Right cardiac atrium (tissue), 5 donors: ENCODE data around the gene UGGT2. TPM values are rescaled to one million over a fixed set of nuclear protein-coding genes. Genes with fewer than 3 reads are reported as not detected.

Source experiments
- ATAC-seq, 2 donors: fragments of 200-7000 bp; cut with Tn5 transposase; one replicate each; pipeline versions ENCODE4 v1.8.0 to v1.9.1; 2020; ENCODE audit warnings: moderate library complexity in 2 of 2, mild to moderate bottlenecking in 1 of 2
- DNase-seq, 3 donors: peaks; one replicate each; pipeline ENCODE4 v3.0.0-alpha.2; 2020
- H3K27ac ChIP-seq: one replicate; pipeline ENCODE4 v1.5.1; 2013; ENCODE audit warnings: mild to moderate bottlenecking, low read length, control low read depth, moderate library complexity
- H3K27me3 ChIP-seq: one replicate; pipeline ENCODE4 v1.6.1; 2013; ENCODE audit not compliant: control insufficient read depth, insufficient read depth
- H3K4me1 ChIP-seq: one replicate; pipeline ENCODE4 v1.6.1; 2013; ENCODE audit warnings: low read length; ENCODE audit not compliant: control insufficient read depth, insufficient read depth
- H3K4me3 ChIP-seq: one replicate; pipeline ENCODE4 v1.5.1; 2013; ENCODE audit warnings: low read length, control low read depth
- H3K9me3 ChIP-seq: one replicate; pipeline ENCODE4 v1.6.1; 2013; ENCODE audit warnings: low read length; ENCODE audit not compliant: control insufficient read depth
- WGBS: extraction: QIAGEN DNeasy Blood & Tissue Kit; methylation state at CpG from one replicate; pipeline ENCODE4 v1.1.7; 2013; 5-methylcytosine and 5-hydroxymethylcytosine counted together
- intact Hi-C, 4 donors: fragments of 100-400 bp; cut with DNase I; formaldehyde crosslinking; loops; one replicate each; pipeline versions ENCODE4 v1.11.0 to v1.14.0; 2022 to 2023
- long read RNA-seq, 4 donors: library from polyadenylated mRNA; unstranded; transcript quantifications; one replicate each; pipeline ENCODE4 v2.0.0, GENCODE V29; 2020 to 2021
- polyA plus RNA-seq: library from polyadenylated mRNA; stranded (reverse); fragments of 200-250 nt; gene quantifications from one replicate; pipeline ENCODE4 v1.2.3, GENCODE V29; 2013
- total RNA-seq, 4 donors: library from RNA; stranded (reverse); fragmentation: NEBNext Ultra II Directional; extraction: Animal tissue kit (Norgen Biotek cat#: 25700); gene quantifications; one replicate each; pipeline ENCODE4 v1.2.1, GENCODE V29; 2021
- donor health status: healthy with polysubstance abuse.
- donor health status: DM: no; HTN: yes; CAD: no.
- donor health status: DM: no; HTN: no; CAD: no.
- donor health status: DM: no; HTN: yes; CAD: no; lungs with severe emphysema.
- donor health status: DM: yes; HTN: yes; CAD: no.

UGGT2 gene
- total RNA-seq (10 to 100 TPM; 16.8 to 33.4 (median 21.4) TPM), polyA plus RNA-seq (7.6 TPM)
- long read RNA-seq, donor 1, full-length matches to known transcripts = 2 of 17 reads
- long read RNA-seq, donor 1, partial matches to known transcripts = 6 of 17 reads
- long read RNA-seq, donor 1, other reads (novel, unspliced or antisense) = 9 of 17 reads
- long read RNA-seq, donor 2, full-length matches to known transcripts = 2 of 3 reads
- long read RNA-seq, donor 2, partial matches to known transcripts = 1 of 3 reads
- long read RNA-seq, donor 2, other reads (novel, unspliced or antisense) = 0 of 3 reads
- long read RNA-seq, donor 3, full-length matches to known transcripts = 8 of 38 reads
- long read RNA-seq, donor 3, partial matches to known transcripts = 19 of 38 reads
- long read RNA-seq, donor 3, other reads (novel, unspliced or antisense) = 11 of 38 reads
- long read RNA-seq, donor 4, partial matches to known transcripts = 0 of 1 reads
- long read RNA-seq, donor 4, other reads (novel, unspliced or antisense) = 0 of 1 reads

GRCh38 chr13:96053003-96053703 is at the start of gene UGGT2:
TSS of gene UGGT2 (minus strand) at chr13:96053401. CDS start at chr13:96053312, 89 bp downstream.
- peak within 1 kb of the TSS; percentile 40 for H3K27ac ChIP-seq
- ATAC-seq = peak; percentile 100
- peak within 1 kb of the TSS; percentile 77 for H3K4me3 ChIP-seq
- DNase-seq = peak; percentile 98 to 99 (median 99)
- no peaks in the 10 kb centered on the region for H3K4me1 ChIP-seq
- no peaks in the 10 kb centered on the region for H3K9me3 ChIP-seq
- WGBS = under 1% methylated on average over 77 of the region's 77 CpGs
- intact Hi-C loops = no loop called here
- no peaks in the 10 kb centered on the region for H3K27me3 ChIP-seq

- 75% methylated on average over 4 of the region's 4 CpGs for WGBS
- ATAC-seq (no peak), DNase-seq (no peak)
- Histone ChIP-seq H3K27me3 (no peaks in the 10 kb centered on the region), H3K27ac (no peak overlapping the region), H3K4me1 (no peaks in the 10 kb centered on the region), H3K4me3 (no peak overlapping the region), H3K9me3 (no peaks in the 10 kb centered on the region)
- intact Hi-C loops = no loop called here
These were observed 47.4 kb upstream of the UGGT2 start for GRCh38 chr13:96100457-96101220.

GRCh38 chr13:96093296-96094006 is 40.2 kb upstream of the UGGT2 start:
- no peaks in the 10 kb centered on the region for H3K9me3 ChIP-seq
- intact Hi-C loops = no loop called here
- peaks cover 3% of the 10 kb centered on the region for H3K4me1 ChIP-seq
- ATAC-seq (no peak), DNase-seq (no peak)
- no peak overlapping the region for H3K4me3 ChIP-seq
- H3K27me3 ChIP-seq = no peaks in the 10 kb centered on the region
- H3K27ac ChIP-seq = no peak overlapping the region

GRCh38 chr13:96091164-96092117 is 38.2 kb upstream of the UGGT2 start:
- Histone ChIP-seq H3K27me3 (no peaks in the 10 kb centered on the region), H3K4me1 (peaks cover 3% of the 10 kb centered on the region), H3K4me3 (peak overlapping the region; percentile 84), H3K9me3 (no peaks in the 10 kb centered on the region), H3K27ac (no peak overlapping the region)
- ATAC-seq = peak; percentile 46
- WGBS = 2% methylated on average over 57 of the region's 57 CpGs
- DNase-seq = peak; percentile 36 to 71 (median 60)
- intact Hi-C loops = no loop called here

- under 1% methylated on average over 129 of the region's 133 CpGs for WGBS
- Histone ChIP-seq H3K27me3 (no peaks in the 10 kb centered on the region), H3K27ac (no peak overlapping the region), H3K9me3 (no peaks in the 10 kb centered on the region), H3K4me1 (peaks cover 3% of the 10 kb centered on the region), H3K4me3 (peak overlapping the region; percentile 84)
- peak; percentile 14 to 51 (median 49) for DNase-seq
- peak; percentile 25 to 53 for ATAC-seq
- intact Hi-C loops = no loop called here
These were observed 37.3 kb upstream of the UGGT2 start for GRCh38 chr13:96090240-96091101.

- no peak within 1 kb of the TSS for H3K27ac ChIP-seq
- H3K9me3 ChIP-seq = no peaks in the 10 kb centered on the region
- H3K4me3 ChIP-seq = peak within 1 kb of the TSS; percentile 84
- peak; percentile 16 to 70 (median 54) for DNase-seq
- H3K4me1 ChIP-seq = peaks cover 3% of the 10 kb centered on the region
- intact Hi-C loops = no loop called here
- H3K27me3 ChIP-seq = no peaks in the 10 kb centered on the region
- ATAC-seq = peak; percentile 59 to 68
- 1% methylated on average over 35 of the region's 35 CpGs for WGBS
These were observed 36.6 kb upstream of the UGGT2 start, which contains the start of gene HS6ST3 for GRCh38 chr13:96089749-96090239. TSS of gene HS6ST3 (plus strand) at chr13:96090107.

- H3K4me1 ChIP-seq = peaks cover 3% of the 10 kb centered on the region
- WGBS = 61% methylated on average over 4 of the region's 4 CpGs
- no peaks in the 10 kb centered on the region for H3K9me3 ChIP-seq
- no peak for ATAC-seq
- no peaks in the 10 kb centered on the region for H3K27me3 ChIP-seq
- no peak for DNase-seq
- no peak overlapping the region for H3K27ac ChIP-seq
- H3K4me3 ChIP-seq = no peak overlapping the region
- intact Hi-C loops = no loop called here
These were observed 35.9 kb upstream of the UGGT2 start for GRCh38 chr13:96089139-96089538.

- DNase-seq (no peak), ATAC-seq (no peak)
- Histone ChIP-seq H3K27me3 (no peaks in the 10 kb centered on the region), H3K27ac (no peak overlapping the region), H3K4me3 (no peak overlapping the region), H3K4me1 (peaks cover 3% of the 10 kb centered on the region), H3K9me3 (no peaks in the 10 kb centered on the region)
- 92% methylated on average over 1 of the region's 1 CpG for WGBS
- intact Hi-C loops = no loop called here
These were observed 33.5 kb upstream of the UGGT2 start for GRCh38 chr13:96086736-96087135.

- no peaks in the 10 kb centered on the region for H3K27me3 ChIP-seq
- no peak for DNase-seq
- H3K9me3 ChIP-seq = no peaks in the 10 kb centered on the region
- H3K4me3 ChIP-seq = no peak overlapping the region
- intact Hi-C loops = no loop called here
- ATAC-seq = no peak
- H3K4me1 ChIP-seq = no peaks in the 10 kb centered on the region
- no peak overlapping the region for H3K27ac ChIP-seq
These were observed 29.4 kb upstream of the UGGT2 start for GRCh38 chr13:96082640-96083039.
